HG02981 (cell line): ENCODE results near the gene FAM180A.
"Not testable (repeated sequence)": the region's sequence is repeated elsewhere in the genome, so short reads cannot be mapped to it uniquely, and the experiment has no call there.

Source experiments
- ATAC-seq: cut with Tn5 transposase; IDR thresholded peaks from one replicate; pipeline ENCODE4 v1.9.1; 2021; ENCODE audit warnings: mild to moderate bottlenecking, moderate library complexity; ENCODE audit not compliant: unreplicated experiment

Gene FAM180A

GRCh38 chr7:135742371-135742770 is 6.2 kb downstream of the FAM180A start:
- no peak for ATAC-seq

GRCh38 chr7:135741905-135742304 is 6.7 kb downstream of the FAM180A start:
- no peak for ATAC-seq

- no peak for ATAC-seq
Observed at GRCh38 chr7:135740889-135741288, 7.7 kb downstream of the FAM180A start.

- not testable (repeated sequence) for ATAC-seq
Observed at GRCh38 chr7:135737306-135737647, 11.3 kb downstream of the FAM180A start.

GRCh38 chr7:135736586-135737305 is 11.9 kb downstream of the FAM180A start:
- no peak for ATAC-seq

GRCh38 chr7:135734343-135734689 is 14.3 kb downstream of the FAM180A start:
- ATAC-seq, result no peak

- no peak for ATAC-seq
Observed at GRCh38 chr7:135733603-135734342, 14.8 kb downstream of the FAM180A start.

- no peak for ATAC-seq
Observed at GRCh38 chr7:135731131-135731530, 17.5 kb downstream of the FAM180A start.

- ATAC-seq, result no peak
Observed at GRCh38 chr7:135729230-135729629, 19.4 kb downstream of the FAM180A start.

GRCh38 chr7:135728136-135728669 is 20.4 kb downstream of the FAM180A start, which contains the start of gene SLC13A4:
Gene SLC13A4, minus strand, starts transcription at chr7:135728186. Its CDS starts 690 bp downstream, at chr7:135727496.
- no peak for ATAC-seq

- ATAC-seq, result no peak
Observed at GRCh38 chr7:135726911-135727673, 21.5 kb downstream of the FAM180A start.

GRCh38 chr7:135726276-135726788 is 22.3 kb downstream of the FAM180A start:
- ATAC-seq, result no peak

- no peak for ATAC-seq
Observed at GRCh38 chr7:135723411-135723810, 25.2 kb downstream of the FAM180A start.

- no peak for ATAC-seq
Observed at GRCh38 chr7:135721198-135721820, 27.3 kb downstream of the FAM180A start.

- ATAC-seq, result no peak
Observed at GRCh38 chr7:135719688-135720087, 28.9 kb downstream of the FAM180A start.

- ATAC-seq, result no peak
Observed at GRCh38 chr7:135718794-135719437, 29.7 kb downstream of the FAM180A start.

- ATAC-seq, result no peak
Observed at GRCh38 chr7:135718219-135718618, 30.4 kb downstream of the FAM180A start.

GRCh38 chr7:135717693-135718092 is 30.9 kb downstream of the FAM180A start:
- ATAC-seq, result no peak

GRCh38 chr7:135716677-135717238 is 31.9 kb downstream of the FAM180A start:
- no peak for ATAC-seq

GRCh38 chr7:135715673-135716072 is 32.9 kb downstream of the FAM180A start:
- no peak for ATAC-seq
